HCT116 (cell line): ENCODE data around the gene HMGB2.

Source experiments
- EZH2 ChIP-seq: fragments of 200-600 bp; sonication (generic); IDR thresholded peaks from 2 replicates; pipeline ENCODE4 v1.6.1; 2017; ENCODE audit warnings: antibody characterized with exemption, mixed run types
- POLR2A ChIP-seq: IDR thresholded peaks from 2 replicates; pipeline ENCODE4 v1.7.0; 2011; ENCODE audit warnings: borderline replicate concordance; ENCODE audit not compliant: insufficient read depth, insufficient read length; ENCODE audit errors: extremely low read depth
- TF ChIP-seq, protein P1 (sequence below), 3 experiments: fragments of 200-600 bp in 1 of 3; sonication (generic) in 1 of 3; IDR thresholded peaks in 2 of 3; conservative IDR thresholded peaks in 1 of 3; 2 replicates each; pipeline ENCODE4 v1.5.1; 2012 to 2017; ENCODE audit warnings: low read depth in 2 of 3, low read length in 2 of 3, antibody characterized with exemption in 1 of 3, borderline replicate concordance in 1 of 3, control low read depth in 1 of 3, mild to moderate bottlenecking in 1 of 3, mixed read lengths in 1 of 3, mixed run types in 1 of 3, moderate library complexity in 1 of 3; ENCODE audit not compliant: insufficient read depth in 1 of 3

DNA sequence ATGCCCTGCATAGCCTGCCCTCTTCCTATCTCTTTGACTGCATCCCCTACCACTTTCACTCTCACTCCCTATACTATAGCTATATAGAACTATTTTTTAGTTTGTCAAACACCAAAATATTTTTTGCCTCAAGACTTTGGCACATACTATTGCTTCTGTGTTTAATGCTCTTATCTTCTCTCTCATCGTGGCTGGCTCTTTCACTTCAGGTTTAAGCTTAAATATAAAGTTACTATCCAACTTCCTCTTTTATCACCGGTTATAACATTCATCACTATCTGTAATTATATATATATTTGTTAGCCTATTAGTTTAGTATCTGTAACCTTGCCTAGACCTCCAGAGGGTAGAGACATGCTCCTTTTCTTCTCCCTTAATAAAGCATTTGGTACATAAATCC lies 11.5 kb upstream of the HMGB2 start:
- TF ChIP-seq, protein P1, sequence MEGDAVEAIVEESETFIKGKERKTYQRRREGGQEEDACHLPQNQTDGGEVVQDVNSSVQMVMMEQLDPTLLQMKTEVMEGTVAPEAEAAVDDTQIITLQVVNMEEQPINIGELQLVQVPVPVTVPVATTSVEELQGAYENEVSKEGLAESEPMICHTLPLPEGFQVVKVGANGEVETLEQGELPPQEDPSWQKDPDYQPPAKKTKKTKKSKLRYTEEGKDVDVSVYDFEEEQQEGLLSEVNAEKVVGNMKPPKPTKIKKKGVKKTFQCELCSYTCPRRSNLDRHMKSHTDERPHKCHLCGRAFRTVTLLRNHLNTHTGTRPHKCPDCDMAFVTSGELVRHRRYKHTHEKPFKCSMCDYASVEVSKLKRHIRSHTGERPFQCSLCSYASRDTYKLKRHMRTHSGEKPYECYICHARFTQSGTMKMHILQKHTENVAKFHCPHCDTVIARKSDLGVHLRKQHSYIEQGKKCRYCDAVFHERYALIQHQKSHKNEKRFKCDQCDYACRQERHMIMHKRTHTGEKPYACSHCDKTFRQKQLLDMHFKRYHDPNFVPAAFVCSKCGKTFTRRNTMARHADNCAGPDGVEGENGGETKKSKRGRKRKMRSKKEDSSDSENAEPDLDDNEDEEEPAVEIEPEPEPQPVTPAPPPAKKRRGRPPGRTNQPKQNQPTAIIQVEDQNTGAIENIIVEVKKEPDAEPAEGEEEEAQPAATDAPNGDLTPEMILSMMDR (IDR thresholded peaks at IDR 0.05 in 2 of 3, conservative IDR thresholded peaks at IDR 0.05 in 1 of 3; ENCODE audit: borderline replicate concordance in 1 of 3, insufficient read depth in 1 of 3, low read depth in 2 of 3, low read length in 2 of 3), result no peak
- TF ChIP-seq POLR2A (no peak), EZH2 (no peak)
